HG03095 (cell line): ENCODE measurements around the gene ECM1.

ENCODE experiments used
- ATAC-seq: cut with Tn5 transposase; IDR thresholded peaks from one replicate; pipeline ENCODE4 v1.9.1; 2021; ENCODE audit warnings: moderate library complexity; ENCODE audit not compliant: unreplicated experiment

Gene ECM1

GRCh38 chr1:150507912-150508864 is at the start of gene ECM1:
Gene ECM1 (plus strand): TSS chr1:150508109. CDS start chr1:150508210, 101 bp downstream.
- no peak for ATAC-seq

GRCh38 chr1:150464422-150464826 is 43.5 kb upstream of the ECM1 start:
- ATAC-seq, result no peak

GRCh38 chr1:150466964-150467363 is 40.9 kb upstream of the ECM1 start:
- no peak for ATAC-seq

GRCh38 chr1:150469291-150469690 is 38.6 kb upstream of the ECM1 start:
- ATAC-seq, result no peak

- no peak for ATAC-seq
Observed at GRCh38 chr1:150472601-150473200, 35.2 kb upstream of the ECM1 start.

GRCh38 chr1:150473659-150474058 is 34.2 kb upstream of the ECM1 start:
- no peak for ATAC-seq

GRCh38 chr1:150474869-150475268 is 33.0 kb upstream of the ECM1 start:
- no peak for ATAC-seq

GRCh38 chr1:150476754-150477153 is 31.2 kb upstream of the ECM1 start:
- no peak for ATAC-seq

GRCh38 chr1:150477320-150477719 is 30.6 kb upstream of the ECM1 start:
- ATAC-seq, result no peak

- ATAC-seq, result no peak
Observed at GRCh38 chr1:150477733-150478132, 30.2 kb upstream of the ECM1 start.

GRCh38 chr1:150479370-150479769 is 28.5 kb upstream of the ECM1 start:
- ATAC-seq, result no peak

- ATAC-seq, result no peak
Observed at GRCh38 chr1:150479927-150480352, 28.0 kb upstream of the ECM1 start.

GRCh38 chr1:150484431-150484830 is 23.5 kb upstream of the ECM1 start:
- no peak for ATAC-seq

GRCh38 chr1:150484861-150485260 is 23.0 kb upstream of the ECM1 start:
- ATAC-seq, result no peak

- peak; percentile 98 for ATAC-seq
Observed at GRCh38 chr1:150486966-150487762, 20.7 kb upstream of the ECM1 start, which contains the start of gene TARS2. Gene TARS2 (plus strand): TSS chr1:150487419. CDS start chr1:150487451, 32 bp downstream.

GRCh38 chr1:150487763-150488115 is 20.2 kb upstream of the ECM1 start:
- no peak for ATAC-seq

GRCh38 chr1:150493175-150493574 is 14.7 kb upstream of the ECM1 start:
- no peak for ATAC-seq

- ATAC-seq, result no peak
Observed at GRCh38 chr1:150498342-150498741, 9.6 kb upstream of the ECM1 start.

GRCh38 chr1:150505431-150505830 is 2.5 kb upstream of the ECM1 start:
- no peak for ATAC-seq

- no peak for ATAC-seq
Observed at GRCh38 chr1:150508982-150509381, 1.1 kb downstream of the ECM1 start.

GRCh38 chr1:150511551-150511950 is 3.6 kb downstream of the ECM1 start:
- no peak for ATAC-seq
